Naive thymus-derived CD4-positive, alpha-beta T cell (primary cell): ENCODE results near the gene DMD. TPM values are rescaled to one million over a fixed set of nuclear protein-coding genes. Genes with fewer than 3 reads are reported as not detected.

Source experiments
- ATAC-seq: fragments of 150-1000 bp; cut with Tn5 transposase; 2 replicates; pipeline ENCODE4 v1.10.0; 2021; ENCODE audit warnings: mild to moderate bottlenecking, moderate library complexity
- CTCF ChIA-PET: fragments of 350-600 bp; sonication (Branson Sonifier 250); formaldehyde crosslinking; loops from one replicate; lab custom pipeline; 2021; ENCODE audit warnings: antibody characterized with exemption; lab: Charles Lee
- POLR2A ChIA-PET: fragments of 350-600 bp; sonication (Branson Sonifier 250); formaldehyde crosslinking; loops from one replicate; lab custom pipeline; 2021; ENCODE audit warnings: antibody characterized with exemption, inconsistent platforms; lab: Charles Lee
- DNase-seq, 9 donors: peaks; one replicate each; pipeline versions ENCODE4 v3.0.0 to v3.0.0-alpha.2; 2020 to 2022; ENCODE audit warnings: mixed read lengths in 1 of 9
- H3K27ac ChIP-seq: one replicate; pipeline ENCODE4 v1.7.0; 2013; ENCODE audit warnings: mild to moderate bottlenecking, low read depth, low read length, moderate library complexity
- H3K27me3 ChIP-seq, 2 donors: one replicate each; pipeline ENCODE4 v1.7.0; 2013; ENCODE audit warnings: low read length in 2 of 2, mild to moderate bottlenecking in 2 of 2, moderate library complexity in 2 of 2; ENCODE audit not compliant: control insufficient read depth in 2 of 2, insufficient read depth in 2 of 2
- H3K36me3 ChIP-seq, 3 experiments: 1 replicate in 2 of 3; 2 replicates in 1 of 3; pipeline ENCODE4 v1.7.0; 2013; ENCODE audit warnings: low read length in 3 of 3, mild to moderate bottlenecking in 3 of 3, moderate library complexity in 1 of 3; ENCODE audit not compliant: insufficient read depth in 3 of 3, control insufficient read depth in 2 of 3
- H3K4me1 ChIP-seq, 2 donors: one replicate each; pipeline ENCODE4 v1.7.0; 2013; ENCODE audit warnings: low read length in 2 of 2, mild to moderate bottlenecking in 2 of 2, moderate library complexity in 1 of 2; ENCODE audit not compliant: control insufficient read depth in 2 of 2, insufficient read depth in 2 of 2
- H3K4me3 ChIP-seq: 2 replicates; pipeline ENCODE4 v1.7.0; 2013; ENCODE audit warnings: mild to moderate bottlenecking, low read length
- H3K9me3 ChIP-seq, 3 experiments: 1 replicate in 2 of 3; 2 replicates in 1 of 3; pipeline ENCODE4 v1.7.0; 2013; ENCODE audit warnings: low read length in 3 of 3; ENCODE audit not compliant: control insufficient read depth in 2 of 3
- H3K27ac Mint-ChIP-seq, 9 donors: one replicate each; pipeline ENCODE4 v1.8.0; 2020 to 2022; ENCODE audit warnings: mixed read lengths in 9 of 9, mild to moderate bottlenecking in 8 of 9, moderate library complexity in 5 of 9, inconsistent platforms in 2 of 9
- H3K27me3 Mint-ChIP-seq, 5 donors: one replicate each; pipeline ENCODE4 v1.8.0; 2021 to 2022; ENCODE audit warnings: mixed read lengths in 5 of 5, mild to moderate bottlenecking in 1 of 5
- H3K36me3 Mint-ChIP-seq, 5 donors: one replicate each; pipeline ENCODE4 v1.8.0; 2020 to 2022; ENCODE audit warnings: mixed read lengths in 5 of 5, mild to moderate bottlenecking in 3 of 5, inconsistent platforms in 1 of 5
- H3K4me1 Mint-ChIP-seq, 7 donors: one replicate each; pipeline ENCODE4 v1.8.0; 2020 to 2022; ENCODE audit warnings: mixed read lengths in 7 of 7, mild to moderate bottlenecking in 3 of 7, inconsistent platforms in 1 of 7
- H3K4me3 Mint-ChIP-seq, 10 donors: one replicate each; pipeline ENCODE4 v1.8.0; 2020 to 2022; ENCODE audit warnings: mild to moderate bottlenecking in 10 of 10, mixed read lengths in 10 of 10, moderate library complexity in 6 of 10, inconsistent platforms in 2 of 10
- H3K9me3 Mint-ChIP-seq, 11 donors: one replicate each; pipeline ENCODE4 v1.8.0; 2020 to 2022; ENCODE audit warnings: mixed read lengths in 11 of 11, mild to moderate bottlenecking in 4 of 11, inconsistent platforms in 1 of 11, moderate library complexity in 1 of 11
- intact Hi-C, 2 donors: fragments of 100-400 bp; cut with micrococcal nuclease; formaldehyde crosslinking; loops; one replicate each; pipeline ENCODE4 v1.15.1; 2023
- polyA plus RNA-seq, 2 donors: library from polyadenylated mRNA; unstranded; fragments of 300-500 nt; fragmentation: Illumina TruSeq; gene quantifications; one replicate each; pipeline ENCODE4 v1.2.3, GENCODE V29; 2021
- total RNA-seq, 6 experiments: library from RNA in 5 of 6; stranded (reverse) in 5 of 6; gene quantifications; 1 replicate in 5 of 6; 2 replicates in 1 of 6; pipeline ENCODE4 v1.2.3 and lab custom pipeline; 2021 to 2026

Gene DMD
- total and polyA plus RNA-seq, 7 experiments from 2014 or later, result 0.02 to 4.9 (median 0.28) TPM; not detected in 3

GRCh38 chrX:31190221-31190975 lies 2021.0 kb downstream of the DMD start:
- intact Hi-C loops, result no loop called here
- ChIA-PET POLR2A (no interaction called here), CTCF (no interaction called here)
- H3K9me3 ChIP-seq, result no peaks in the 10 kb centered on the region
- H3K36me3 ChIP-seq, result no peaks in the 10 kb centered on the region
- Mint-ChIP-seq H3K27me3 (peaks cover 0 to 2% (median 0%) of the 10 kb centered on the region in 5 donors), H3K9me3 (peaks cover 0 to 3% (median 0%) of the 10 kb centered on the region in 11 donors), H3K4me3 (no peak overlapping the region), H3K36me3 (no peaks in the 10 kb centered on the region), H3K27ac (no peak overlapping the region), H3K4me1 (no peaks in the 10 kb centered on the region)
- no peaks in the 10 kb centered on the region for H3K4me1 ChIP-seq
- H3K27ac ChIP-seq, result no peak overlapping the region
- no peak overlapping the region for H3K4me3 ChIP-seq
- ATAC-seq, result no peak
- no peak for DNase-seq
- H3K27me3 ChIP-seq, result no peaks in the 10 kb centered on the region

GRCh38 chrX:31186693-31187338 lies 2024.5 kb downstream of the DMD start:
- H3K4me1 Mint-ChIP-seq, result no peaks in the 10 kb centered on the region
- H3K4me3 Mint-ChIP-seq, result no peak overlapping the region
- CTCF ChIA-PET, result no interaction called here
- H3K27me3 Mint-ChIP-seq, result peaks cover 0 to 6% (median 0%) of the 10 kb centered on the region in 5 donors
- no peaks in the 10 kb centered on the region for H3K36me3 Mint-ChIP-seq
- no peak for DNase-seq
- no peaks in the 10 kb centered on the region for H3K9me3 ChIP-seq
- H3K27ac ChIP-seq, result no peak overlapping the region
- H3K27me3 ChIP-seq, result no peaks in the 10 kb centered on the region
- peaks cover 0 to 4% (median 0%) of the 10 kb centered on the region in 11 donors for H3K9me3 Mint-ChIP-seq
- H3K27ac Mint-ChIP-seq, result no peak overlapping the region
- H3K4me3 ChIP-seq, result no peak overlapping the region
- no peak for ATAC-seq
- no peaks in the 10 kb centered on the region for H3K4me1 ChIP-seq
- intact Hi-C loops, result no loop called here
- no peaks in the 10 kb centered on the region for H3K36me3 ChIP-seq
- POLR2A ChIA-PET, result no interaction called here

GRCh38 chrX:31185884-31186283 lies 2025.5 kb downstream of the DMD start:
- Mint-ChIP-seq H3K4me3 (no peak overlapping the region), H3K27me3 (peaks cover 0 to 6% (median 0%) of the 10 kb centered on the region in 5 donors), H3K9me3 (peaks cover 0 to 4% (median 0%) of the 10 kb centered on the region in 11 donors), H3K27ac (no peak overlapping the region), H3K4me1 (no peaks in the 10 kb centered on the region), H3K36me3 (no peaks in the 10 kb centered on the region)
- DNase-seq, result no peak
- ChIA-PET CTCF (no interaction called here), POLR2A (no interaction called here)
- H3K27ac ChIP-seq, result no peak overlapping the region
- intact Hi-C loops, result no loop called here
- no peak overlapping the region for H3K4me3 ChIP-seq
- H3K4me1 ChIP-seq, result no peaks in the 10 kb centered on the region
- no peak for ATAC-seq
- no peaks in the 10 kb centered on the region for H3K9me3 ChIP-seq
- H3K27me3 ChIP-seq, result no peaks in the 10 kb centered on the region
- H3K36me3 ChIP-seq, result no peaks in the 10 kb centered on the region

GRCh38 chrX:31181377-31182000 lies 2029.9 kb downstream of the DMD start:
- H3K27ac ChIP-seq, result no peak overlapping the region
- Mint-ChIP-seq H3K9me3 (peaks cover 0 to 4% (median 0%) of the 10 kb centered on the region in 11 donors), H3K27me3 (peaks cover 0 to 6% (median 0%) of the 10 kb centered on the region in 5 donors), H3K4me3 (no peak overlapping the region), H3K36me3 (no peaks in the 10 kb centered on the region), H3K27ac (no peak overlapping the region), H3K4me1 (peaks cover 0 to 3% (median 0%) of the 10 kb centered on the region in 7 donors)
- DNase-seq (no peak), ATAC-seq (no peak)
- H3K9me3 ChIP-seq, result no peaks in the 10 kb centered on the region
- CTCF ChIA-PET, result no interaction called here
- H3K4me3 ChIP-seq, result no peak overlapping the region
- H3K4me1 ChIP-seq, result no peaks in the 10 kb centered on the region
- intact Hi-C loops, result no loop called here
- POLR2A ChIA-PET, result no interaction called here
- no peaks in the 10 kb centered on the region for H3K36me3 ChIP-seq
- H3K27me3 ChIP-seq, result no peaks in the 10 kb centered on the region

GRCh38 chrX:31179203-31179602 lies 2032.1 kb downstream of the DMD start:
- peaks cover 0 to 3% (median 0%) of the 10 kb centered on the region in 7 donors for H3K4me1 Mint-ChIP-seq
- H3K36me3 ChIP-seq, result no peaks in the 10 kb centered on the region
- no peaks in the 10 kb centered on the region for H3K36me3 Mint-ChIP-seq
- H3K27ac Mint-ChIP-seq, result no peak overlapping the region
- H3K9me3 ChIP-seq, result no peaks in the 10 kb centered on the region
- no peak overlapping the region for H3K27ac ChIP-seq
- H3K27me3 Mint-ChIP-seq, result no peaks in the 10 kb centered on the region
- H3K4me3 Mint-ChIP-seq, result no peak overlapping the region
- H3K9me3 Mint-ChIP-seq, result no peaks in the 10 kb centered on the region
- no peaks in the 10 kb centered on the region for H3K27me3 ChIP-seq
- no peak overlapping the region for H3K4me3 ChIP-seq
- ChIA-PET POLR2A (no interaction called here), CTCF (no interaction called here)
- intact Hi-C loops, result no loop called here
- ATAC-seq (no peak), DNase-seq (no peak)
- no peaks in the 10 kb centered on the region for H3K4me1 ChIP-seq

GRCh38 chrX:31178769-31179125 lies 2032.6 kb downstream of the DMD start:
- ATAC-seq (no peak), DNase-seq (no peak)
- POLR2A ChIA-PET, result no interaction called here
- H3K9me3 ChIP-seq, result no peaks in the 10 kb centered on the region
- H3K4me1 ChIP-seq, result no peaks in the 10 kb centered on the region
- CTCF ChIA-PET, result no interaction called here
- no peak overlapping the region for H3K4me3 ChIP-seq
- no peaks in the 10 kb centered on the region for H3K36me3 ChIP-seq
- no peak overlapping the region for H3K4me3 Mint-ChIP-seq
- H3K9me3 Mint-ChIP-seq, result no peaks in the 10 kb centered on the region
- no peak overlapping the region for H3K27ac Mint-ChIP-seq
- H3K36me3 Mint-ChIP-seq, result no peaks in the 10 kb centered on the region
- intact Hi-C loops, result no loop called here
- H3K27me3 ChIP-seq, result no peaks in the 10 kb centered on the region
- peaks cover 0 to 3% (median 0%) of the 10 kb centered on the region in 5 donors for H3K27me3 Mint-ChIP-seq
- H3K4me1 Mint-ChIP-seq, result peaks cover 0 to 3% (median 0%) of the 10 kb centered on the region in 7 donors
- no peak overlapping the region for H3K27ac ChIP-seq
